Psoas muscle (tissue), 8 donors: ENCODE measurements around the gene LGR5. TPM values are rescaled to one million over a fixed set of nuclear protein-coding genes. Genes with fewer than 3 reads are reported as not detected.

Experiments used
- ATAC-seq, 4 donors: fragments of 200-7000 bp; cut with Tn5 transposase; one replicate each; pipeline ENCODE4 v1.9.1; 2020; ENCODE audit warnings: moderate library complexity in 3 of 4, mild to moderate bottlenecking in 2 of 4
- DNase-seq, 2 donors: peaks; one replicate each; pipeline ENCODE4 v3.0.0-alpha.2; 2020
- H3K27ac ChIP-seq: fragments of 200-600 bp; one replicate; pipeline ENCODE4 v1.8.0; 2022
- H3K27me3 ChIP-seq, 3 donors: fragments of 200-600 bp in 1 of 3; one replicate each; pipeline versions ENCODE4 v1.6.1 to v1.8.0; 2013 to 2022; ENCODE audit warnings: low read length in 2 of 3, mild to moderate bottlenecking in 2 of 3, moderate library complexity in 1 of 3; ENCODE audit not compliant: insufficient read depth in 3 of 3
- H3K36me3 ChIP-seq, 2 donors: fragments of 200-600 bp in 1 of 2; one replicate each; pipeline versions ENCODE4 v1.6.1 to v1.8.0; 2013 to 2022; ENCODE audit warnings: low read depth in 1 of 2, mild to moderate bottlenecking in 1 of 2, moderate library complexity in 1 of 2; ENCODE audit not compliant: insufficient read depth in 1 of 2
- H3K4me1 ChIP-seq: fragments of 200-600 bp; one replicate; pipeline ENCODE4 v1.8.0; 2022
- H3K4me3 ChIP-seq: fragments of 200-600 bp; one replicate; pipeline ENCODE4 v1.8.0; 2022; ENCODE audit warnings: mild to moderate bottlenecking
- H3K9me3 ChIP-seq: fragments of 200-600 bp; one replicate; pipeline ENCODE4 v1.8.0; 2022
- CTCF ChIP-seq: fragments of 200-600 bp; IDR thresholded peaks from one replicate; pipeline ENCODE4 v1.8.0; 2022; ENCODE audit warnings: antibody characterized with exemption
- WGBS, 3 donors: extraction: QIAGEN DNeasy Blood & Tissue Kit; methylation state at CpG; one replicate each; pipeline versions ENCODE4 v1.1.6 to v1.1.7; 2013; 5-methylcytosine and 5-hydroxymethylcytosine counted together
- intact Hi-C, 2 donors: fragments of 100-400 bp; cut with DNase I; formaldehyde crosslinking; loops; one replicate each; pipeline versions ENCODE4 v1.11.0 to v1.14.2; 2022
- long read RNA-seq, 2 donors: library from polyadenylated mRNA; unstranded; transcript quantifications; one replicate each; pipeline ENCODE4 v2.0.0, GENCODE V29; 2021
- polyA plus RNA-seq, 3 donors: library from polyadenylated mRNA; stranded (reverse); fragments of 200-250 nt; gene quantifications; one replicate each; pipeline ENCODE4 v1.2.3, GENCODE V29; 2013
- total RNA-seq, 4 donors: library from RNA; stranded (reverse); fragmentation: NEBNext Ultra II Directional in 2 of 4; extraction: Animal tissue kit (Norgen Biotek cat#: 25700) in 2 of 4; gene quantifications; one replicate each; pipeline versions ENCODE4 v1.2.1 to v1.2.4, GENCODE V29; 2021 to 2023
- donor health status: healthy with polysubstance abuse.
- donor health status: DM: no; HTN: no; CAD: no; lungs with moderate emphysema.
- donor health status: Bipolar disorder and iron deficiency.
- donor health status: healthy.
- donor health status: DM: yes; HTN: yes; CAD: no.
- donor health status: DM: no; HTN: no; CAD: no.
- donor health status: DM: no; HTN: no; CAD: no.
- donor health status: DM: yes; HTN: yes; CAD: no.

Gene LGR5
- total RNA-seq (1 to 10 TPM; 1.7 to 6.4 (median 4.8) TPM), polyA plus RNA-seq (10 to 100 TPM in 1 of 3 donors, 1 to 10 TPM in 1, under 1 TPM in 1; 0.04 to 19.5 (median 8.7) TPM)
- long read RNA-seq, donor 1, partial matches to known transcripts = 1 of 1 reads
- long read RNA-seq, donor 1, other reads (novel, unspliced or antisense) = 0 of 1 reads
- long read RNA-seq, donor 2, partial matches to known transcripts = 1 of 10 reads
- long read RNA-seq, donor 2, other reads (novel, unspliced or antisense) = 9 of 10 reads

DNA sequence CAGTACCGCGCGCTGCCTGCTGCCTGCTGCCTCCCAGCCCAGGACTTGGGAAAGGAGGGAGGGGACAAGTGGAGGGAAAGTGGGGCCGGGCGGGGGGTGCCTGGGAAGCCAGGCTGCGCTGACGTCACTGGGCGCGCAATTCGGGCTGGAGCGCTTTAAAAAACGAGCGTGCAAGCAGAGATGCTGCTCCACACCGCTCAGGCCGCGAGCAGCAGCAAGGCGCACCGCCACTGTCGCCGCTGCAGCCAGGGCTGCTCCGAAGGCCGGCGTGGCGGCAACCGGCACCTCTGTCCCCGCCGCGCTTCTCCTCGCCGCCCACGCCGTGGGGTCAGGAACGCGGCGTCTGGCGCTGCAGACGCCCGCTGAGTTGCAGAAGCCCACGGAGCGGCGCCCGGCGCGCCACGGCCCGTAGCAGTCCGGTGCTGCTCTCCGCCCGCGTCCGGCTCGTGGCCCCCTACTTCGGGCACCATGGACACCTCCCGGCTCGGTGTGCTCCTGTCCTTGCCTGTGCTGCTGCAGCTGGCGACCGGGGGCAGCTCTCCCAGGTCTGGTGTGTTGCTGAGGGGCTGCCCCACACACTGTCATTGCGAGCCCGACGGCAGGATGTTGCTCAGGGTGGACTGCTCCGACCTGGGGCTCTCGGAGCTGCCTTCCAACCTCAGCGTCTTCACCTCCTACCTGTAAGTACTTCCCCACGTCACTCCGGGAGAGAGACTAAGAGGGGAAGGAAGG, at the start of gene LGR5:
Gene LGR5 (plus strand): TSS at position 186 of the 732 bp plus-strand sequence. CDS start 283 bp downstream, at position 469.
- ATAC-seq (peak; percentile 66 to 78 (median 75)), DNase-seq (peak; percentile 36 to 69)
- Histone ChIP-seq H3K27ac (peak within 1 kb of the TSS; percentile 74), H3K27me3 (peaks cover 0 to 31% (median 0%) of the 10 kb centered on the region in 3 donors), H3K36me3 (no peaks in the 10 kb centered on the region), H3K4me3 (peak within 1 kb of the TSS; percentile 76), H3K4me1 (no peaks in the 10 kb centered on the region), H3K9me3 (peaks cover 4% of the 10 kb centered on the region)
- intact Hi-C loops = loop anchor here in 1 of 2 donors (5.0 kb wide), 1 partner anchor 43 kb away; no protein-coding TSS in a partner anchor
- 0 to 1% (median 1%) methylated on average over 50 to 65 of the region's 65 CpGs for WGBS, 3 donors
- TF ChIP-seq CTCF = no peak

DNA sequence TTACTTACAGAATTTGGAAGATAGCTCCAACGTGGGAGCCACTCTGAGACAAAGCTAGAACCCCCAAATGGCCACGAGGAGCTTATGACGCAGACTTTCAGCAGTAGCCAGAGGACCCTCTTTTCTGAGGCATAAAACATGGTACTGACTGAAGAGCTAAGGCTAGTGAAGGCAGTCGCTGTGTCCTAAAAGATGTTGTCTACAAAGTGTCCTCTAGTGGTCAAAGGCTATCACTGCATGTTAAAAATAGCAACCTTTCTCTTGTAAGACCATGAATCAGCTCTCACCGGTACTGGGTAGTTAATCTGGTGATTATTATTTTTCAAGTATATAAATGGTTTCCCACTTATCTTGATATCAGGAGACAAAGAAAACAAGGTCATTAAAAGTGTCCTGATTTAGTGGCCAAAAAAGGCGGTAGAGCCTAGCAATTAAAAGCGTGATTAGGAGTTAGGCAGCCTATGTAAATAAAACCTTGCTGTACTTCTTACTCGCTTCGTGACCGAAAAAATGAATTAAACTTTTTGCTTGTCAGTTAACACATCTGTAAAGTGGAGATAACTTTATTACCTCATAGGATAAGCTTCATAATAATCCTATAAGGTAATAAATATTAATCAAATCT, 47.0 kb upstream of the LGR5 start:
- TF ChIP-seq CTCF = peak; percentile 76
- H3K4me3 ChIP-seq = no peak overlapping the region
- 46 to 50% (median 49%) methylated on average over 10 of the region's 10 CpGs for WGBS, 3 donors
- DNase-seq (no peak), ATAC-seq (peak; percentile 79 to 99 (median 90))
- H3K9me3 ChIP-seq = no peaks in the 10 kb centered on the region
- intact Hi-C loops = loop anchor here (10.0 kb wide), 3 partner anchors 178 to 658 kb away; no protein-coding TSS in a partner anchor
- no peak overlapping the region for H3K27ac ChIP-seq
- no peaks in the 10 kb centered on the region for H3K27me3 ChIP-seq
- H3K36me3 ChIP-seq = no peaks in the 10 kb centered on the region
- H3K4me1 ChIP-seq = no peaks in the 10 kb centered on the region

DNA sequence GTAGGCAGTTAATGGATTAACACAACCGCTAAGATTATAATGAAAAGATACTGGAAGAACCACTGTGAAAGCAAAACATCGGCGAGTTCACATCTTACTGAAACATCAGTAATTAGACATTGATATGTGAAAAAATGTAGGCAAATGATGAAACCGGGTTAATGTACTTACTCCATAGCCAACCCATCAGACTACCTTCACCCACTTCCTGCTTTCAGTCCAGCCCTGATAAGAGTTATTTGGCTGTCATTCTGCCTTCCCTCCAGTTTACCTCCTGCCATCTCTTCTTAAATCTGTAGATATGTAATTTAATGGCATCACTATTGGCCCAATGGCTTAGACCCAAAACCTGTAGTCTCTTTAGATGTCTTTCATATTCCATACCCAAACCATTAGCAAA, 46.0 kb upstream of the LGR5 start:
- Histone ChIP-seq H3K36me3 (no peaks in the 10 kb centered on the region), H3K4me3 (no peak overlapping the region), H3K4me1 (no peaks in the 10 kb centered on the region), H3K27ac (no peak overlapping the region), H3K9me3 (no peaks in the 10 kb centered on the region), H3K27me3 (no peaks in the 10 kb centered on the region)
- DNase-seq (no peak), ATAC-seq (no peak)
- TF ChIP-seq CTCF = no peak
- intact Hi-C loops = loop anchor here (10.0 kb wide), 3 partner anchors 179 to 659 kb away; no protein-coding TSS in a partner anchor
- WGBS, 3 donors = 49 to 71% (median 63%) methylated on average over 4 of the region's 4 CpGs

- ATAC-seq (no peak), DNase-seq (no peak)
- Histone ChIP-seq H3K36me3 (no peaks in the 10 kb centered on the region), H3K4me1 (no peaks in the 10 kb centered on the region), H3K9me3 (no peaks in the 10 kb centered on the region), H3K27me3 (no peaks in the 10 kb centered on the region), H3K27ac (no peak overlapping the region), H3K4me3 (no peak overlapping the region)
- WGBS, 3 donors = 52 to 63% (median 61%) methylated on average over 1 of the region's 1 CpG
- no peak for TF ChIP-seq CTCF
- intact Hi-C loops = loop anchor here (10.0 kb wide), 3 partner anchors 183 to 663 kb away; no protein-coding TSS in a partner anchor
Measured at GRCh38 chr12:71397433-71397954, 42.1 kb upstream of the LGR5 start.
